ENCODE data around the gene TMEM120A. TPM values are rescaled to one million over a fixed set of nuclear protein-coding genes. Genes with fewer than 3 reads are reported as not detected.

Gene TMEM120A
- total RNA-seq, 4 donors from 2014 or later, result 57.6 to 119 (median 92.0) TPM

DNA sequence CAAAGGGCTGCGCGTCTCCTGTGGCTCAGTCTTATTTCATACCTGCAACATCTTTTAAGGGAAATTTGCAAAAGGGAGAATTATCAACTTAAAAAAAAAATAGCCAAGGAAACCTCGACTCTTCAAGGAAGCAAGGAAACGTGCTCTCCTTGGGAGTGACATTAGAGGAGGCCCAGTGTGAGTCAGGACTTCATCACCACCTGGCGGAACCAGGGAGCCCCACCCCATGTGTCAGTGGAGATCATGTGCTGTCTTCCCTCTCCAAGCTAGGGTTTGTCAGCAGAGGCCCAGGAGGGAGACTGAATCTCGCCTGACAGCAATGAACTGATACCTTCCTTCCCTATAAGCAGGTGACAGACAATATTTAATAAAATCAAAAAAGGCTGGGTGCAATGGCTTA, 50.5 kb downstream of the TMEM120A start:
- intact Hi-C loops (cut with DNase I; ENCODE audit: low total_unique reads) (no loop called here), in situ Hi-C loops (cut with MboI; ENCODE audit: low pct_ligation_motif_present in 1 of 4, low pct_unique_long_range_greater_than_20kb in 1 of 4, low sequenced_read_pairs in 3 of 4) (no loop called here)
- Histone ChIP-seq H3K36me3 (no peaks in the 10 kb centered on the region), H3K27me3 (no peaks in the 10 kb centered on the region), H3K4me3 (no peak overlapping the region), H3K9me3 (no peaks in the 10 kb centered on the region), H3K4me1 (peaks cover 0 to 7% (median 0%) of the 10 kb centered on the region in 4 donors), H3K27ac (no peak overlapping the region)
- 80 to 86% methylated on average over 3 to 6 of the region's 6 CpGs for WGBS, 2 donors (ENCODE audit: low coverage in 1 of 2)
- TF ChIP-seq, protein P1, sequence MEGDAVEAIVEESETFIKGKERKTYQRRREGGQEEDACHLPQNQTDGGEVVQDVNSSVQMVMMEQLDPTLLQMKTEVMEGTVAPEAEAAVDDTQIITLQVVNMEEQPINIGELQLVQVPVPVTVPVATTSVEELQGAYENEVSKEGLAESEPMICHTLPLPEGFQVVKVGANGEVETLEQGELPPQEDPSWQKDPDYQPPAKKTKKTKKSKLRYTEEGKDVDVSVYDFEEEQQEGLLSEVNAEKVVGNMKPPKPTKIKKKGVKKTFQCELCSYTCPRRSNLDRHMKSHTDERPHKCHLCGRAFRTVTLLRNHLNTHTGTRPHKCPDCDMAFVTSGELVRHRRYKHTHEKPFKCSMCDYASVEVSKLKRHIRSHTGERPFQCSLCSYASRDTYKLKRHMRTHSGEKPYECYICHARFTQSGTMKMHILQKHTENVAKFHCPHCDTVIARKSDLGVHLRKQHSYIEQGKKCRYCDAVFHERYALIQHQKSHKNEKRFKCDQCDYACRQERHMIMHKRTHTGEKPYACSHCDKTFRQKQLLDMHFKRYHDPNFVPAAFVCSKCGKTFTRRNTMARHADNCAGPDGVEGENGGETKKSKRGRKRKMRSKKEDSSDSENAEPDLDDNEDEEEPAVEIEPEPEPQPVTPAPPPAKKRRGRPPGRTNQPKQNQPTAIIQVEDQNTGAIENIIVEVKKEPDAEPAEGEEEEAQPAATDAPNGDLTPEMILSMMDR (IDR thresholded peaks at IDR 0.05), result no peak
- TF ChIP-seq EP300 (IDR thresholded peaks at IDR 0.05; ENCODE audit: low read depth), result no peak
- no peak for TF ChIP-seq POLR2A (IDR thresholded peaks at IDR 0.05)
- DNase-seq, result peak; percentile 41

DNA sequence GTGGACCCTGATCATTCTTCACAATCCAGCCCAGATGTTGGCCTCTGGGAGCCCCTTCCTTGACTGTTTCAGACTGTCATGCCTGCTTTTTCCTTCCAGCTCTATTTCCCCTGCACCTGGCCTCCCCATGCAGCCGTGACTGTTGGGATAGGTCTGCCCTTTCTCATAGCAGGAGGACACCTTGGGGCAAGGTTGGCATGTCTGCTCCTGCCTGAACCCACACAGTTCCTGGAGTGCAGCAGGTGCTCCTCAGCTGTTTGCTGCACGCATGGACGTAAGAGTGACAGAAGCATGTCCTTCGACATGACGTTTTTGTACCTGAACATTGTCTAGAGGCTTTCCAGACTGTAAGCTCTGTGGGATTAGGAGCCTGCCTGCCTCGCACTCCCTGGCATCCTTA, 55.5 kb downstream of the TMEM120A start:
- in situ Hi-C loops (cut with MboI; ENCODE audit: low pct_ligation_motif_present in 1 of 4, low pct_unique_long_range_greater_than_20kb in 1 of 4, low sequenced_read_pairs in 3 of 4), result no loop called here
- Histone ChIP-seq H3K4me1 (peaks cover 0 to 5% (median 0%) of the 10 kb centered on the region in 4 donors), H3K4me3 (no peak overlapping the region), H3K9me3 (no peaks in the 10 kb centered on the region), H3K27me3 (no peaks in the 10 kb centered on the region), H3K36me3 (no peaks in the 10 kb centered on the region), H3K27ac (no peak overlapping the region)
- WGBS, 2 donors (ENCODE audit: low coverage in 1 of 2), result 84 to 100% methylated on average over 3 to 6 of the region's 6 CpGs
- intact Hi-C loops (cut with DNase I; ENCODE audit: low total_unique reads), result no loop called here
- no peak for DNase-seq
- TF ChIP-seq EP300 (IDR thresholded peaks at IDR 0.05; ENCODE audit: low read depth) (no peak), POLR2AphosphoS5 (IDR thresholded peaks at IDR 0.05) (no peak), POLR2A (IDR thresholded peaks at IDR 0.05) (no peak)
- TF ChIP-seq, protein P1 (IDR thresholded peaks at IDR 0.05), result no peak

DNA sequence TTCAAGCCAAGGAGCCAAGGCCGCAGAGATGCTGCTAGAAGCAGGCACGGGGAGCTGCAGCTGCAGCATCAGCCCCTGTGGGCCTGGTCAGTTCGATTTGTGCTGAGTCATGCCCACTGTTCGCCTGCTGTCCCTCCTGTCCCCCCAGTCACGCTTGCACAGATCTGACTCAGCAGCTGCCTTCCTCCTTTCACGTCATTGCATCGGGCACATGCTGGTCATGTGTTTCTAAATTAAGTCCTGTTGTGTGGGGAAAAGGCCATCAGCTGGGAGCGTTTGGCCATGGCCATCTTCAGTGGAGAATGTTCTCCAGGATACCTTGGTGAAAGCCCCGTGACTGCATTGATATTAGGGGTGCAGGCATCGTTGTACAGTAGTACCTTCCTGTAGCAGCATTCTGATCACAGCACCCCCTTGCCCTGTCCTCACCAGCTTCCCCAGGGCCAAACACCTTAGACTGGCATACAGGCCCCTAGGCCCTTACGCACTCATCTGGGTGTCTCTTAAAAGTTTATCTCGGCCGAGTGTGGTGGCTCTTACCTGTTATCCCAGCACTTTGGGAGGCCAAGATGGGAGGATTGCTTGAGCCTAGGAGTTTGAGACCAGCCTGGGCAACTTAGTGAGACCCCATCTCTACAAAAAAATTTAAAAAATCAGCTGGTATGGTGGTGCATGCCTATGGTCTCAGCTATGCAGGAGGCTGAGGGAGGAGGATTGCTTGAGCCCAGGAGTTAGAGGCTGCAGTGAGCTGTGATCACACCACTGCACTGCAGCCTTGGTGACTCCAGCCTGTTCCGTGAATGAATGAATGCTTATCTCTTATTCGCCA, 56.2 kb downstream of the TMEM120A start:
- Histone ChIP-seq H3K4me1 (peaks cover 0 to 5% (median 0%) of the 10 kb centered on the region in 4 donors), H3K27me3 (no peaks in the 10 kb centered on the region), H3K36me3 (no peaks in the 10 kb centered on the region), H3K4me3 (no peak overlapping the region), H3K9me3 (no peaks in the 10 kb centered on the region), H3K27ac (no peak overlapping the region)
- in situ Hi-C loops (cut with MboI; ENCODE audit: low pct_ligation_motif_present in 1 of 4, low pct_unique_long_range_greater_than_20kb in 1 of 4, low sequenced_read_pairs in 3 of 4) (no loop called here), intact Hi-C loops (cut with DNase I; ENCODE audit: low total_unique reads) (no loop called here)
- peak; percentile 26 for DNase-seq
- no peak for TF ChIP-seq EP300 (IDR thresholded peaks at IDR 0.05; ENCODE audit: low read depth)
- TF ChIP-seq, protein P1 (IDR thresholded peaks at IDR 0.05), result no peak
- TF ChIP-seq POLR2A (IDR thresholded peaks at IDR 0.05), result no peak
- no peak for TF ChIP-seq POLR2AphosphoS5 (IDR thresholded peaks at IDR 0.05)
- 72 to 90% methylated on average over 2 to 15 of the region's 15 CpGs for WGBS, 2 donors (ENCODE audit: low coverage in 1 of 2)

Small RNA genes lying within 50 kb of the gene (small RNA-seq; reads per million reads assigned to genes)
- 0.70 to 4.0 (median 1.9) reads per million in 4 donors for gene SNORA14A

Other genes starting within 250 kb of the TMEM120A start
- not detected for gene CCL26, start 222.4 kb downstream of the TMEM120A start, total RNA-seq
- gene CCL24, start 180.8 kb downstream of the TMEM120A start, total RNA-seq, result 1 to 10 TPM in 3 of 4 donors, not detected in 1; 1.8 to 6.0 (median 2.2) TPM
- 10 to 100 TPM; 44.9 to 79.7 (median 63.7) TPM for gene RHBDD2, start 115.6 kb downstream of the TMEM120A start, total RNA-seq
- gene POR, start 79.4 kb downstream of the TMEM120A start, total RNA-seq, result 100 to 1,000 TPM in 3 of 4 donors, 10 to 100 TPM in 1; 95.9 to 200 (median 149) TPM
- 10 to 100 TPM in 2 of 4 donors, 1 to 10 TPM in 2; 3.4 to 51.9 (median 20.9) TPM for gene STYXL1, start 53.4 kb upstream of the TMEM120A start, total RNA-seq
- 100 to 1,000 TPM; 144 to 308 (median 152) TPM for gene MDH2, start 53.5 kb upstream of the TMEM120A start, total RNA-seq
- gene SRRM3, start 207.3 kb upstream of the TMEM120A start, total RNA-seq, result 1 to 10 TPM in 2 of 4 donors, under 1 TPM in 1, not detected in 1; 0.82 to 1.4 (median 1.1) TPM